Hepatocyte (in vitro differentiated cells): Measurements from ENCODE around the gene DCAF8. TPM values are rescaled to one million over a fixed set of nuclear protein-coding genes. Genes with fewer than 3 reads are reported as not detected.

Experiments used
- DNase-seq: peaks from one replicate; pipeline ENCODE4 v3.0.0-alpha.2; 2016; ENCODE audit warnings: low spot score
- H2AFZ ChIP-seq: fragments of 200-600 bp; sonication (generic); 2 replicates; pipeline ENCODE4 v1.6.0; 2016; ENCODE audit warnings: antibody characterized with exemption, mild to moderate bottlenecking
- H3K27ac ChIP-seq: fragments of 200-600 bp; sonication (generic); 2 replicates; pipeline ENCODE4 v1.5.1; 2016; ENCODE audit warnings: mild to moderate bottlenecking
- H3K27me3 ChIP-seq: fragments of 200-600 bp; sonication (generic); 2 replicates; pipeline ENCODE4 v1.6.1; 2016
- H3K36me3 ChIP-seq: fragments of 200-600 bp; sonication (generic); replicated peaks from 2 replicates; pipeline ENCODE4 v1.5.1; 2016; ENCODE audit warnings: low read depth; ENCODE audit not compliant: insufficient read depth
- H3K4me1 ChIP-seq: fragments of 200-600 bp; sonication (generic); 2 replicates; pipeline ENCODE4 v1.5.1; 2016; ENCODE audit warnings: mild to moderate bottlenecking, moderate library complexity; ENCODE audit not compliant: insufficient read depth
- H3K4me2 ChIP-seq: fragments of 200-600 bp; sonication (generic); 2 replicates; pipeline ENCODE4 v1.6.0; 2016
- H3K4me3 ChIP-seq: fragments of 200-600 bp; sonication (generic); 2 replicates; pipeline ENCODE4 v1.5.1; 2016; ENCODE audit warnings: mild to moderate bottlenecking
- H3K79me2 ChIP-seq: fragments of 200-600 bp; sonication (generic); 2 replicates; pipeline ENCODE4 v1.6.0; 2017; ENCODE audit warnings: mild to moderate bottlenecking
- H3K9me2 ChIP-seq: fragments of 200-600 bp; sonication (generic); replicated peaks from 2 replicates; pipeline ENCODE4 v1.6.0; 2017; ENCODE audit warnings: mild to moderate bottlenecking; ENCODE audit not compliant: insufficient read depth
- H3K9me3 ChIP-seq: fragments of 200-600 bp; sonication (generic); 2 replicates; pipeline ENCODE4 v1.5.1; 2016; ENCODE audit warnings: low read depth, mild to moderate bottlenecking
- H4K20me1 ChIP-seq: fragments of 200-600 bp; sonication (generic); 2 replicates; pipeline ENCODE4 v1.6.0; 2016; ENCODE audit warnings: mild to moderate bottlenecking; ENCODE audit not compliant: insufficient read depth, poor library complexity, severe bottlenecking
- EZH2 ChIP-seq: fragments of 200-600 bp; sonication (generic); IDR thresholded peaks from 2 replicates; pipeline ENCODE4 v1.6.1; 2016; ENCODE audit warnings: antibody characterized with exemption, mild to moderate bottlenecking, borderline replicate concordance
- EZH2phosphoT487 ChIP-seq: fragments of 200-600 bp; sonication (generic); IDR thresholded peaks from one replicate; pipeline ENCODE4 v1.6.1; 2018; ENCODE audit warnings: antibody characterized with exemption, mild to moderate bottlenecking, low read depth, moderate library complexity; ENCODE audit not compliant: unreplicated experiment, severe bottlenecking
- WGBS: methylation state at CpG from one replicate; pipeline ENCODE4 v1.1.6; 2016; ENCODE audit warnings: low lambda C conversion rate; ENCODE audit errors: missing lambda C conversion rate; 5-methylcytosine and 5-hydroxymethylcytosine counted together
- polyA plus RNA-seq: library from polyadenylated mRNA; unstranded; fragments of >200 nt; fragmentation: Nextera tagmentation; extraction: Ambion mirVana; gene quantifications from 2 replicates; pipeline ENCODE4 v1.2.1, GENCODE V29; 2016
- total RNA-seq: library from RNA; depleted of rRNA; stranded (reverse); fragments of >200 nt; gene quantifications from 2 replicates; pipeline ENCODE4 v1.2.3, GENCODE V29; 2014
- TF ChIP-seq, protein P1 (sequence below): fragments of 200-600 bp; sonication (generic); IDR thresholded peaks from 2 replicates; pipeline ENCODE4 v1.5.1; 2016; ENCODE audit warnings: antibody characterized with exemption, mild to moderate bottlenecking; ENCODE audit not compliant: poor library complexity

DCAF8 gene
- total and polyA plus RNA-seq, 2 experiments from 2014 or later: 95.1 to 110 TPM

- Histone ChIP-seq H3K4me2 (no peak overlapping the region), H3K4me3 (no peak overlapping the region), H3K4me1 (peaks cover 8% of the 10 kb centered on the region), H3K27me3 (no peaks in the 10 kb centered on the region), H3K36me3 (no peaks in the 10 kb centered on the region), H3K9me2 (no peaks in the 10 kb centered on the region), H3K79me2 (peaks cover 82% of the 10 kb centered on the region), H2AFZ (no peak overlapping the region), H3K27ac (no peak overlapping the region), H4K20me1 (peaks cover 13% of the 10 kb centered on the region), H3K9me3 (no peaks in the 10 kb centered on the region)
- TF ChIP-seq EZH2 (no peak), EZH2phosphoT487 (no peak)
- TF ChIP-seq, protein P1, sequence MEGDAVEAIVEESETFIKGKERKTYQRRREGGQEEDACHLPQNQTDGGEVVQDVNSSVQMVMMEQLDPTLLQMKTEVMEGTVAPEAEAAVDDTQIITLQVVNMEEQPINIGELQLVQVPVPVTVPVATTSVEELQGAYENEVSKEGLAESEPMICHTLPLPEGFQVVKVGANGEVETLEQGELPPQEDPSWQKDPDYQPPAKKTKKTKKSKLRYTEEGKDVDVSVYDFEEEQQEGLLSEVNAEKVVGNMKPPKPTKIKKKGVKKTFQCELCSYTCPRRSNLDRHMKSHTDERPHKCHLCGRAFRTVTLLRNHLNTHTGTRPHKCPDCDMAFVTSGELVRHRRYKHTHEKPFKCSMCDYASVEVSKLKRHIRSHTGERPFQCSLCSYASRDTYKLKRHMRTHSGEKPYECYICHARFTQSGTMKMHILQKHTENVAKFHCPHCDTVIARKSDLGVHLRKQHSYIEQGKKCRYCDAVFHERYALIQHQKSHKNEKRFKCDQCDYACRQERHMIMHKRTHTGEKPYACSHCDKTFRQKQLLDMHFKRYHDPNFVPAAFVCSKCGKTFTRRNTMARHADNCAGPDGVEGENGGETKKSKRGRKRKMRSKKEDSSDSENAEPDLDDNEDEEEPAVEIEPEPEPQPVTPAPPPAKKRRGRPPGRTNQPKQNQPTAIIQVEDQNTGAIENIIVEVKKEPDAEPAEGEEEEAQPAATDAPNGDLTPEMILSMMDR: no peak
- no peak for DNase-seq
Observed at GRCh38 chr1:160251011-160251410, 11.3 kb downstream of the DCAF8 start.

- TF ChIP-seq EZH2 (no peak), EZH2phosphoT487 (no peak)
- TF ChIP-seq, protein P1: no peak
- no peak overlapping the region for H3K4me3 ChIP-seq
- no peaks in the 10 kb centered on the region for H3K36me3 ChIP-seq
- H3K9me2 ChIP-seq: no peaks in the 10 kb centered on the region
- peaks cover 39% of the 10 kb centered on the region for H4K20me1 ChIP-seq
- peaks cover 88% of the 10 kb centered on the region for H3K79me2 ChIP-seq
- no peak overlapping the region for H2AFZ ChIP-seq
- no peaks in the 10 kb centered on the region for H3K27me3 ChIP-seq
- H3K9me3 ChIP-seq: no peaks in the 10 kb centered on the region
- 94% methylated on average over 1 of the region's 1 CpG for WGBS
- H3K4me1 ChIP-seq: peaks cover 8% of the 10 kb centered on the region
- H3K4me2 ChIP-seq: no peak overlapping the region
- no peak for DNase-seq
- H3K27ac ChIP-seq: no peak overlapping the region
Observed at GRCh38 chr1:160247053-160247452, 15.3 kb downstream of the DCAF8 start.

DNA sequence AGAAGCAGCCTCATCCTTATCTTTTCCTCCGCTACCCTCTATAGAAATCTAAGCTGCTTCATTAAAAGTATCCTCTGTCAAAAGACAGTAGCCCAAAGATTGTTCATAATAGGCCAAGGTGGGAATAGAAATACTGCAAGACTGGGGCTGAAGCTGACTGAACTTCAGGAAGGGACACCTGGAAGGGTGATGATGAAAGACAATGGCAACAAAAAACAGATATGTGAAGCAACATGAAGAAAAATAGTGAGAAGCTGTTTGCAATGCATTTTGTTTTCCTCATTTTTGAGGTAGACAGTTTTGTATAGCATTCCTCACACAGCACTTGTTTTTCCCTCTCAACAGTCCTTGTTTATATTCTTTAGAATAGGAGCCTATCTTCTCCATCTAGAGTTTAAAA is 16.9 kb downstream of the DCAF8 start:
- Histone ChIP-seq H3K36me3 (no peaks in the 10 kb centered on the region), H3K27ac (no peak overlapping the region), H3K9me2 (no peaks in the 10 kb centered on the region), H3K79me2 (peaks cover 84% of the 10 kb centered on the region), H3K9me3 (no peaks in the 10 kb centered on the region), H3K4me3 (no peak overlapping the region), H3K4me1 (peaks cover 8% of the 10 kb centered on the region), H4K20me1 (peaks cover 32% of the 10 kb centered on the region), H3K4me2 (no peak overlapping the region), H3K27me3 (no peaks in the 10 kb centered on the region), H2AFZ (no peak overlapping the region)
- no peak for DNase-seq
- no peak for TF ChIP-seq EZH2phosphoT487
- no peak for TF ChIP-seq EZH2
- TF ChIP-seq, protein P1: no peak
- 92% methylated on average over 1 of the region's 1 CpG for WGBS

GRCh38 chr1:160244209-160244608 is 18.1 kb downstream of the DCAF8 start:
- Histone ChIP-seq H3K4me3 (no peak overlapping the region), H3K4me2 (no peak overlapping the region), H4K20me1 (peaks cover 32% of the 10 kb centered on the region), H3K4me1 (peaks cover 8% of the 10 kb centered on the region), H3K36me3 (no peaks in the 10 kb centered on the region), H3K9me3 (no peaks in the 10 kb centered on the region), H3K27ac (no peak overlapping the region), H3K79me2 (peaks cover 74% of the 10 kb centered on the region), H2AFZ (no peak overlapping the region), H3K27me3 (no peaks in the 10 kb centered on the region), H3K9me2 (no peaks in the 10 kb centered on the region)
- DNase-seq: no peak
- 92% methylated on average over 1 of the region's 1 CpG for WGBS
- TF ChIP-seq, protein P1: no peak
- TF ChIP-seq EZH2 (no peak), EZH2phosphoT487 (no peak)
